ENCODE data around the gene WDR86.

WDR86 gene

GRCh38 chr7:151406051-151406875 lies 3.6 kb downstream of the WDR86 start:
- DNase-seq, result no peak

- DNase-seq, result no peak
These were observed 4.2 kb downstream of the WDR86 start for GRCh38 chr7:151405588-151405987.

GRCh38 chr7:151405056-151405455 lies 4.8 kb downstream of the WDR86 start:
- DNase-seq, result no peak

- no peak for DNase-seq
These were observed 5.4 kb downstream of the WDR86 start for GRCh38 chr7:151404216-151405011.

GRCh38 chr7:151403764-151404163 lies 6.1 kb downstream of the WDR86 start:
- no peak for DNase-seq

GRCh38 chr7:151402029-151402835 lies 7.6 kb downstream of the WDR86 start:
- no peak for DNase-seq

- no peak for DNase-seq
These were observed 9.1 kb downstream of the WDR86 start for GRCh38 chr7:151400626-151401315.

GRCh38 chr7:151399906-151400305 lies 9.9 kb downstream of the WDR86 start:
- DNase-seq, result no peak

- no peak for DNase-seq
These were observed 10.6 kb downstream of the WDR86 start for GRCh38 chr7:151399305-151399601.

GRCh38 chr7:151398446-151399304 lies 11.2 kb downstream of the WDR86 start:
- DNase-seq, result no peak

GRCh38 chr7:151397026-151397425 lies 12.8 kb downstream of the WDR86 start:
- DNase-seq, result no peak

GRCh38 chr7:151396328-151396970 lies 13.4 kb downstream of the WDR86 start:
- no peak for DNase-seq

GRCh38 chr7:151395036-151395367 lies 14.8 kb downstream of the WDR86 start:
- no peak for DNase-seq

GRCh38 chr7:151394076-151395035 lies 15.5 kb downstream of the WDR86 start:
- no peak for DNase-seq

GRCh38 chr7:151393031-151393977 lies 16.5 kb downstream of the WDR86 start:
- DNase-seq, result no peak

GRCh38 chr7:151392426-151392825 lies 17.4 kb downstream of the WDR86 start:
- DNase-seq, result no peak

GRCh38 chr7:151392002-151392401 lies 17.8 kb downstream of the WDR86 start:
- no peak for DNase-seq

- DNase-seq, result no peak
These were observed 18.5 kb downstream of the WDR86 start for GRCh38 chr7:151391358-151391730.

All from NCI-H2029 treated with DMSO at 0.1 percent for 48 hours (cell line).